Measurements from ENCODE around the gene OR56B4. TPM values are rescaled to one million over a fixed set of nuclear protein-coding genes. Genes with fewer than 3 reads are reported as not detected.
"Not testable (repeated sequence)": the region's sequence is repeated elsewhere in the genome, so short reads cannot be mapped to it uniquely, and the experiment has no call there.

OR56B4 gene
- total RNA-seq, 4 donors from 2014 or later: not detected

DNA sequence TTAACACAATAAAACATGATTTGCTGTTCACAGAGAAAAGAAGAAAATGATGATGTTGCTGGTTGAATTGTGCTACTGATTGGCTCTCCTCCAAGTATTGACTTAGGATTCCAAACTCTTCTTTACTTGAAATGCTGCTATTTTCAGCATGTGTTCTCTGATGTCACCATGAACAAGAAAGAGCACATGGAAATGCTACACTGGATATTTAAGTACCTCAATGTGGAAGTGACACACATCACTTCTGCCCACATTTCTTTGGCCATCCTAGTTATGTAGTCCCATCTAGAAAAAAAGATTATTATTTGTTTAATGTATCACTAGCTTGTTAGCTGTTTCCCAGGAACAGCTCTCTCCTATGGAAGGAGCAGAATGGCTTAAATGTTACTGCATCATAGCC lies 35.5 kb downstream of the OR56B4 start:
- no peaks in the 10 kb centered on the region for H3K9me3 ChIP-seq
- H3K36me3 ChIP-seq: no peaks in the 10 kb centered on the region
- H3K27ac ChIP-seq: no peak overlapping the region
- ATAC-seq: no peak
- no peak for TF ChIP-seq POLR2A (IDR thresholded peaks at IDR 0.05)
- TF ChIP-seq CTCF (IDR thresholded peaks at IDR 0.05): no peak
- TF ChIP-seq POLR2AphosphoS5 (IDR thresholded peaks at IDR 0.05): no peak
- no peak for TF ChIP-seq EP300 (IDR thresholded peaks at IDR 0.05)
- no peak overlapping the region for H3K4me3 ChIP-seq
- no peaks in the 10 kb centered on the region for H3K27me3 ChIP-seq
- no peaks in the 10 kb centered on the region for H3K4me1 ChIP-seq

- not testable (repeated sequence) for H3K4me3 ChIP-seq, H3K27me3 ChIP-seq, H3K9me3 ChIP-seq, H3K27ac ChIP-seq, H3K4me1 ChIP-seq, ATAC-seq, H3K36me3 ChIP-seq
- WGBS, 2 donors (ENCODE audit: low coverage in 1 of 2): 68% methylated on average over 6 of the region's 21 CpGs; no CpG with 5 or more reads in 1 of the 2 donors
Measured at GRCh38 chr11:6143737-6144136, 36.3 kb downstream of the OR56B4 start.

DNA sequence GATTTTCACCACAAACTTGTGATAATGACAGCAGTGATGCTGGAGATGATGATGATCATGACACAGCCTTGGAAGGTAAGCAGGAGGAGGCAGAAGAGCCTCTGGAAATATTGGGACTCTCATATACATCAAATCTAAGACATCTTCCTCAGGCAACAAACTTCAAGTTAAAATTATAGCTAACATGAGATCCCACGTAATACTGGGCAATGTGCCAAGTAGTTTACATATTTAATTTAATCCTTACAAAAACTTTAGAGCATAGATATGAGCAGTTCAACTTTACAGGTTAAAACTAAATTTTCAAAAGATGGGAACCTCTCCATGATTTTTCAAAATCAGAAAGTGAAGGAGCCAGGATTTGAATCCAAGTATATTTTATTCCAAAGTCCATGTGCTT lies 43.6 kb downstream of the OR56B4 start:
- H3K9me3 ChIP-seq: peaks cover 0 to 4% (median 0%) of the 10 kb centered on the region in 3 donors

GRCh38 chr11:6152126-6152525 lies 44.6 kb downstream of the OR56B4 start:
- WGBS, 2 donors (ENCODE audit: low coverage in 1 of 2): 85 to 90% methylated on average over 2 of the region's 2 CpGs
- Histone ChIP-seq H3K4me1 (no peaks in the 10 kb centered on the region), H3K4me3 (no peak overlapping the region), H3K9me3 (peaks cover 0 to 4% (median 0%) of the 10 kb centered on the region in 3 donors), H3K27ac (no peak overlapping the region), H3K36me3 (no peaks in the 10 kb centered on the region), H3K27me3 (no peaks in the 10 kb centered on the region)
- no peak for ATAC-seq
- TF ChIP-seq EP300 (IDR thresholded peaks at IDR 0.05): no peak
- no peak for TF ChIP-seq POLR2AphosphoS5 (IDR thresholded peaks at IDR 0.05)
- TF ChIP-seq POLR2A (IDR thresholded peaks at IDR 0.05): no peak
- no peak for TF ChIP-seq CTCF (IDR thresholded peaks at IDR 0.05)

More for the DNA sequence above, 43.6 kb downstream of the OR56B4 start:
- Histone ChIP-seq H3K27me3 (no peaks in the 10 kb centered on the region), H3K27ac (no peak overlapping the region), H3K4me1 (no peaks in the 10 kb centered on the region), H3K36me3 (no peaks in the 10 kb centered on the region), H3K4me3 (no peak overlapping the region)
- no peak for TF ChIP-seq POLR2AphosphoS5 (IDR thresholded peaks at IDR 0.05)
- no peak for TF ChIP-seq POLR2A (IDR thresholded peaks at IDR 0.05)
- TF ChIP-seq CTCF (IDR thresholded peaks at IDR 0.05): no peak
- WGBS, 2 donors (ENCODE audit: low coverage in 1 of 2): 6 to 7% methylated on average over 1 of the region's 1 CpG
- no peak for ATAC-seq

DNA sequence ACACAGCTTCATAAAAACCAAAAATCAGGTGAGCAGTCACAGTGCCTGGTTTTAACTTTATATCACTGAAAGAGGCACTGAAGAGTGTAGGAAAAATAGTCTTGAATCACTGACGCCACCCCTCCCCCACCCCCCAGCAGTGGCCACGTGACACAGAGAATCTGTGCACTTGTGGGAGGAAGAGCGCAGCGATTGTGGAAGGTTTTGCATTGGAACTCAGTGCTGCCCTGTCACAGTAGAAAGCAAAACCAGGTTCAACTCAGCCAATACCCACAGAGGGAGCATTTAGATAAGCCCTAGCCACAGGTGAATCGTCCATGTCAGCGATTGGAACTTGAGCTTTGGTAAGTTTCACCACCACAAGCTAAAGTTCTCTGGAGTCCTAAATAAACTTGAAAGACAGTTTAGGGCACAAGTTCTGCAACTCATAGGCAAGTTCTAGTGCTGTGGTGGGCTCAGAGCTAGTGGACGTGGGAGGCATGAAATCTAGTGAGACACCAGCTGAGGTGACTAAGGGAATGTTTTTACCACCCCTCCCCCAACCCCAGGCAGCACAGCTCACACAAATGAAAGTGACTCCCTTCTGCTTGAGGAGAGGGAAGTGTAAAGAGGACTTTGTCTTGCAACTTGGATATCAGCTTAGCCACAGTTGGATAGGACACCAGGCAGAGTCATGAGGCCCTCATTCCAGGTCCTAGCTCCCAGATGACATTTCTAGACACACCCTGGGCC lies 49.3 kb downstream of the OR56B4 start:
- 60 to 69% methylated on average over 6 to 7 of the region's 7 CpGs for WGBS, 2 donors (ENCODE audit: low coverage in 1 of 2)
- no peak for ATAC-seq
- Histone ChIP-seq H3K4me1 (no peaks in the 10 kb centered on the region), H3K27me3 (no peaks in the 10 kb centered on the region), H3K4me3 (no peak overlapping the region), H3K9me3 (no peaks in the 10 kb centered on the region), H3K36me3 (no peaks in the 10 kb centered on the region), H3K27ac (no peak overlapping the region)
- no peak for TF ChIP-seq CTCF (IDR thresholded peaks at IDR 0.05)
- no peak for TF ChIP-seq EP300 (IDR thresholded peaks at IDR 0.05)
- no peak for TF ChIP-seq POLR2AphosphoS5 (IDR thresholded peaks at IDR 0.05)

Other genes with a start within 250 kb of the OR56B4 start
- gene OR52E8, start 250.0 kb upstream of the OR56B4 start, total RNA-seq: not detected
- not detected for gene OR52E4, start 227.1 kb upstream of the OR56B4 start, total RNA-seq
- not detected for gene OR52E5, start 214.5 kb upstream of the OR56B4 start, total RNA-seq
- not detected for gene OR56A3, start 165.4 kb upstream of the OR56B4 start, total RNA-seq
- gene OR56A5, start 139.2 kb upstream of the OR56B4 start, total RNA-seq: not detected
- not detected for gene OR52L1, start 120.7 kb upstream of the OR56B4 start, total RNA-seq
- not detected for gene OR56A4, start 100.7 kb upstream of the OR56B4 start, total RNA-seq
- gene OR56A1, start 76.9 kb upstream of the OR56B4 start, total RNA-seq: under 1 TPM in 1 of 4 donors, not detected in 3; 0.23 TPM
- not detected for gene OR52B2, start 62.6 kb downstream of the OR56B4 start, total RNA-seq
- not detected for gene OR52W1, start 91.5 kb downstream of the OR56B4 start, total RNA-seq
- not detected for gene C11orf42, start 97.9 kb downstream of the OR56B4 start, total RNA-seq
- 10 to 100 TPM; 13.0 to 50.4 (median 20.0) TPM for gene FHIP1B, start 127.0 kb downstream of the OR56B4 start, total RNA-seq
- gene CNGA4, start 131.4 kb downstream of the OR56B4 start, total RNA-seq: under 1 TPM in 1 of 4 donors, not detected in 3; 0.73 TPM
- gene CCKBR, start 152.2 kb downstream of the OR56B4 start, total RNA-seq: under 1 TPM in 2 of 4 donors, not detected in 2; 0.16 to 0.22 TPM
- 100 to 1,000 TPM; 164 to 313 (median 211) TPM for gene CAVIN3, start 212.8 kb downstream of the OR56B4 start, total RNA-seq